Endometrial microvascular endothelial cells (primary cell): Measurements from ENCODE around the gene TRAF3. TPM values are rescaled to one million over a fixed set of nuclear protein-coding genes. Genes with fewer than 3 reads are reported as not detected.
"Not testable (repeated sequence)": the region's sequence is repeated elsewhere in the genome, so short reads cannot be mapped to it uniquely, and the experiment has no call there.

Source experiments
- in situ Hi-C: cut with HindIII; loops from 2 replicates; pipeline ENCODE4 v1.10.0; 2017; ENCODE audit warnings: low sequenced_read_pairs, low pct_unique_long_range_greater_than_20kb; ENCODE audit errors: inconsistent ontology term
- total RNA-seq: library from RNA; depleted of rRNA; stranded (reverse); fragments of >200 nt; gene quantifications from one replicate; pipeline ENCODE4 v1.2.3, GENCODE V29; 2015; ENCODE audit errors: inconsistent ontology term

TRAF3 gene
- total RNA-seq, 1 donor from 2014 or later = 24.2 TPM

GRCh38 chr14:102749393-102750305 lies 27.6 kb upstream of the TRAF3 start:
- in situ Hi-C loops = no loop called here

- in situ Hi-C loops = no loop called here
These were observed 26.9 kb upstream of the TRAF3 start for GRCh38 chr14:102750376-102750775.

DNA sequence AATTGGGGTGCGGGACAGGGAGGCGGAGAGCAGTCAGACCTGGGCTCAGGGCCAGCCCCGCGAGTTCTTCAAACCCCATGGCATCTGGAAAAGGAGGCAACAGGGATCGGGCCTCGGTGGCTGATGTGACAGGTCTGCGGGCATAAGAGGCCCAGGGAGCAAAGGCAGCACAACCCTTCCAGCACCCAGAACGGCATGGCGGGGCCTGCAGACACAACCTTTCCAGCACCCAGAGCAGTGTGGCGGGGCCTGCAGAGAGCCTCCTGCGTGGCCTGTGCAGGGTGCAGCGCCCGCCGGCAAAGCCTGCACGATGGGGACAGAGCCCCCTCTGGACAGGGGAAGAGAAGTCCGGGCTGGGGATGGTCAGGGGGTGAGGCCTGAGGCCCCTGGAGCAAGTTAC lies 26.2 kb upstream of the TRAF3 start:
- in situ Hi-C loops = no loop called here

DNA sequence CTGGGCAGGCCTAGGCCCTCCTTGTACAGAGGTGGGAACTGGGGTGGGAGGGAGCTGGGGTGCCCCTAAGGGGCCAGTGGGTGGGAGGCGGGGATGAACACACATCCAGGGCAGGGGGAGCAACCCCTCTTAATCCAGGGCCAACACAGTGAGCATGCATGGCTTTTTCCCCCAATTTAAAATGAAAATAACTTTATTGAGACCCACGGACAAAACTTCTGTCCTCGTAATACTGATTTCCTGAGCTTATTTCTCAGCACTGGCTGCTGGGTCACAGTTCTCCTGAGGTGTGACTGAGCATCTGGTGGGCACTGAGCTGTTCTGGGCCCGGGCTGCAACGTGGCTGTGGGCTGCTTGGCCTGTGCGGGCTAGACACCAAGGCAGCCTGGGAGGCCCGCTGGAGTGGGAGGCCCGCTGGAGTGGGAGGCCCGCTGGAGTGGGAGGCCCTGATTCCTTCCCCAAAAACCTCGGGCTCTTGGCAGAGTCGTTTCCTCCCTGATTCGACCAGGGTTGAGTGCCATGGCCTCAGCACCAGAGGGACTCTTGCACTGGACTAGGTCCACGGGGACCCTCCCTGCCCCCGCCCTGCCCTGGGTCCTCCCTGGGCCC lies 24.9 kb upstream of the TRAF3 start:
- in situ Hi-C loops = no loop called here

- in situ Hi-C loops = no loop called here
These were observed 22.6 kb upstream of the TRAF3 start for GRCh38 chr14:102754370-102755262.

DNA sequence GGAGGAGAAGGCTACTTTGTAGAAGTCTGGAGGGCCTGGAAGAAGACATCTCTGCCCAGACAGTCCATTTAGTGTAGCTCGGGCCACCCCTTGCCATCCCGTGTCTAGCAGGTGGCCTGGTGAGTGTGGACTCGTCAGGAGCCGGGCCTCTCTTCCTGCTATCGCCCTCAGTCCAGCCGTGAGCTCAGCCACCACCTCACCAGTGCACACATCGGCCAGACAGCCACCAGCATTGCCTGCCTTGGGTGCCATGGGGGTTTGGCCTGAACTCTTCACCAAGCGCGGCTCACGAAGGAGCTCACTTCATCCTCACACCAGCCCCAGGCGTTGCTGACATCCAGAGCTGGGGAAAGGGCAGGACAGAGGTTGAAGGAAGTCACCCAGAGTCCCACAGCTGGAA lies 19.6 kb upstream of the TRAF3 start:
- in situ Hi-C loops = no loop called here

GRCh38 chr14:102758087-102758486 lies 19.2 kb upstream of the TRAF3 start:
- in situ Hi-C loops = no loop called here

GRCh38 chr14:102759456-102760187 lies 17.6 kb upstream of the TRAF3 start:
- in situ Hi-C loops = no loop called here

GRCh38 chr14:102760496-102761193 lies 16.6 kb upstream of the TRAF3 start:
- in situ Hi-C loops = no loop called here

DNA sequence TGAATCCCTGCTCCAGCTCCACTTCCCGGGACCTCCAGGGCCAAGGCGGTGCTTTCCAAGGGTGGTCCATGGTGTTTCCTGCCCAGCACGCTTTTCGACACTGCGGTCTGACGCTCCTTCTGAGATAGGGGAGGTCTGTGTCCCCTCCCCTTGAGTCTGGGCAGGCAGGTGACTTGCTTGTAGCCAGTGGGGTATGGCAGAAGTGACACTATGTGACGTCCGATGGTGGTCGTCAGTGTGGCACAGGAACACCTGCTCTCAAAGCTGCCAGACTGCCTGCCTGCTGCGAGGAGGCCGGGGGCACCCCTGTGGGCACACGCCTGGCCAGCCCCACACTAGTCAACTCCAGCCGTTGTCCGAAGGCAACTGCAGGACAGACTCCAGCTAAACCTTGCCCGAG lies 16.0 kb upstream of the TRAF3 start:
- in situ Hi-C loops = no loop called here

DNA sequence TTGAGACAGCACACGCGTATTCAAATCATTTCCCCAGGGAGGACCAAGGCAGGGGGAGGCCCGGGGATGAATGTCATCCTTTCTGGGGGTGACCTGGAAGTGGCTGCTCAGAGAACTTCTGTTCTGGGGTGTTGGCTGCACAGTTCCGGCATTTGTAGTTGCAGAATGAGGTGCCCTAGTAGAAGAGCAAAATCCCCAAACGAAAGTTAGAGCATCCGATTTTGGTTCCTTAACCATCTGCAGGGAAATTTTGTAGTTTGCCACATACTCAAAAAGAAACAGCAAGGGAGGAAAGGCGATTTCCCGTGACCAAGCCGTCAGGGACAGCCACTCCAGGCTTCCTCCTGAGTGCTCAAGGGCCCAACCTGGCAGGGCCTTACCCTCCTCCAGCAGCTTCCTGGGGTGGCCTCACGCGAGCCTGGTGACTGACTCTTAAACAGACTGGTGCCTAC lies 13.0 kb upstream of the TRAF3 start:
- in situ Hi-C loops = no loop called here

DNA sequence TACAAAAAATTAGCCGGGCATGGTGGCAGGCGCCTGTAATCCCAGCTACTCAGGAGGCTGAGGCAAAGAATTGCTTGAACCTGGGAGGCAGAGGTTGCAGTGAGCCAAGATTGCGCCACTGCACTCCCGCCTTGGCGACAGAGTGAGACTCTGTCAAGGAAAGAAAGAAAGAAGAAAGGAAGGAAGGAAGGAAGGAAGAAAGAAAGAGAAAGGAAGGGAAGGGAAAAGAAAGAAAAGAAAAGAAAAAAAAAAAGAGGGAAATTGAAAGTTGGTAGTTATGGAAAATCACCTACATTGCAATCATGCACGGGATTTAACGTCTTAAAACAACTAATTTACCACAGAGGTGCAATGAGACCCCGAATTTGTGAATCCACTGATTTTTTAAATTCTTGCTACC lies 11.5 kb upstream of the TRAF3 start:
- in situ Hi-C loops = not testable (repeated sequence)

DNA sequence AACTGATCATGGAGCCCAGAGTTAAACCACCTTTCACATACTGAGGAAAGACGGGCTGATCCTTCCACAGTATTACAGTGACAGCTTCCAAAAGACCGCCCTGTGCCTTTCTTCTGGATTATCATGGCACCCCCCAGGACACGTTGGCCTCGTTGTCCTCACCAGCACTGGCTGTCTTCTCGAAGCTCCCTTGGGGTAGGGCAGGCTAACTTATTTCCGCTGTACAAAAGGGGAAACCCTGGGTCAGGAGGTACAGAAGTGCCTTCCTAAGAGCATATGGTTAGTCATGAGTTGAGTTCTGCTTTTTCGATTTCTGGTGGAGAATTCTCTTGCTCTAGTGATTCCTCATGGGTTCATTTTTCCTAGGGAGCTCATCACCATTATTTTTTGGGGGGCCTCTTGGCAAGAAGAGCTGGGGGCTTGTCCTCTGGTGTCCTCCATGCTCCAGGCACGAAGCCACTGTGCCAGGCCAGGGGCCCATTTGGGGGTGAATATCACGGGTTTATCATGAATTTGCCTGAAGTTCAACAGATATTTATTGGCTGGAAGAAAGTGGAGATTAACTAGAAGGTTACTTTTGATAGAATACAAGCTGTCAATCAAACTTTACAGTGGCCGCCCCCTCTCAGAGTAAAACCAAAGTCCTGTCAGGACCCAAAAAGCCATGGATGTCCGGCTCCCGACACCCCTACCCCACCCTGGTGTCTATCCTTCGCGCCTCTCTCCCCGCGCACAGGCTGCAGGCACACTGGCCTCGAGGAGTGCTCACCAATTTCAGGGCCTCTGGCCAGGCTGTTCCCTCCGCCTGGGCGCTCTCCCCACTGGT lies 8.8 kb upstream of the TRAF3 start:
- in situ Hi-C loops = no loop called here

GRCh38 chr14:102769049-102769327 lies 8.3 kb upstream of the TRAF3 start:
- in situ Hi-C loops = no loop called here

GRCh38 chr14:102770147-102771123 lies 6.8 kb upstream of the TRAF3 start:
- in situ Hi-C loops = no loop called here

- in situ Hi-C loops = no loop called here
These were observed 6.1 kb upstream of the TRAF3 start for GRCh38 chr14:102771144-102771543.
